ENCODE data around the gene SFXN5. TPM values are rescaled to one million over a fixed set of nuclear protein-coding genes. Genes with fewer than 3 reads are reported as not detected.

The SFXN5 gene
- total RNA-seq, 1 donor from 2014 or later: 13.3 TPM

GRCh38 chr2:72954376-72955227, 116.9 kb downstream of the SFXN5 start:
- intact Hi-C loops (cut with DNase I): no loop called here
- no peak for DNase-seq (ENCODE audit: low spot score)

DNA sequence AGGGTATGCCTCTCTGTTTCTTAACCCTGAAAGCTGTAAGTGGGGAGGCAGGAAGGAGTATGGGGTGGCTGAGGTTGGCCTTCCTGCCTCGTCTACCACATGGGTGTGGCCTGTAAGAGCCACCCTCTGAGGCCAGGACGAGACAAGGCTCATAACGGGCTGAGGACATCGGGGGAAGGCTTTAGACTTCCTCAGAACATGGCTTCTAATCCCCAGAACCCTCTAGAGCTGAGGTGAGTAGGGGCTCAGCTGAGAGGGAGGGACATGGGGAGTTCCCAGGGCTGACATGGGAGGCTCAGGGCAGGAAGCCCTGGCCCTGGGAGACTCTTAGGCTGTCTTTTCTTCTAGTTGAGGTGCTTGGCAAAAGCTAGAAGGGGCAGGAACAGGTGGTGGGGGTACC, 117.5 kb downstream of the SFXN5 start:
- intact Hi-C loops (cut with DNase I): no loop called here
- no peak for DNase-seq (ENCODE audit: low spot score)

DNA sequence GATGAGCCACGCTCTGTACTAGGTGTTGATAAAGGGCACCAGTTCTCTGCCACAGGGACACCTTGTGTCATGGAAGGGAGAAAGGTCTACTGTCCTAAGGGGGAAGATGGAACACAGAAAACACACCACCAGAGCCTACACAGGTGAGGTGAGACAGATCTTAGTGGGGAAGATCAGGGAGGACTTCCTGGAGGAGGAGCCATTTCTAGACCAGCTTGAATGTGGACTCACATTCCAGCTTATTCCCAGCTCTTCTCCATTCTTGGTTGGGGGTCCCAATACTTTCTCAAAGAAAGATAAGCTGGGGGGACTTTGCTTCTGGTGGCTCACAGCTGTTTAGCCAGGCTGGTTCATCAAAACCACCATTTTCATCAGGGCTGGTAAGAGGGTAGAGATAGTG, 118.0 kb downstream of the SFXN5 start:
- DNase-seq (ENCODE audit: low spot score): no peak
- intact Hi-C loops (cut with DNase I): no loop called here

GRCh38 chr2:72952961-72953360, 118.6 kb downstream of the SFXN5 start:
- intact Hi-C loops (cut with DNase I): no loop called here

GRCh38 chr2:72952110-72952823, 119.2 kb downstream of the SFXN5 start:
- DNase-seq (ENCODE audit: low spot score): no peak
- intact Hi-C loops (cut with DNase I): no loop called here

More at GRCh38 chr2:72952961-72953360, 118.6 kb downstream of the SFXN5 start:
- DNase-seq (ENCODE audit: low spot score): no peak

DNA sequence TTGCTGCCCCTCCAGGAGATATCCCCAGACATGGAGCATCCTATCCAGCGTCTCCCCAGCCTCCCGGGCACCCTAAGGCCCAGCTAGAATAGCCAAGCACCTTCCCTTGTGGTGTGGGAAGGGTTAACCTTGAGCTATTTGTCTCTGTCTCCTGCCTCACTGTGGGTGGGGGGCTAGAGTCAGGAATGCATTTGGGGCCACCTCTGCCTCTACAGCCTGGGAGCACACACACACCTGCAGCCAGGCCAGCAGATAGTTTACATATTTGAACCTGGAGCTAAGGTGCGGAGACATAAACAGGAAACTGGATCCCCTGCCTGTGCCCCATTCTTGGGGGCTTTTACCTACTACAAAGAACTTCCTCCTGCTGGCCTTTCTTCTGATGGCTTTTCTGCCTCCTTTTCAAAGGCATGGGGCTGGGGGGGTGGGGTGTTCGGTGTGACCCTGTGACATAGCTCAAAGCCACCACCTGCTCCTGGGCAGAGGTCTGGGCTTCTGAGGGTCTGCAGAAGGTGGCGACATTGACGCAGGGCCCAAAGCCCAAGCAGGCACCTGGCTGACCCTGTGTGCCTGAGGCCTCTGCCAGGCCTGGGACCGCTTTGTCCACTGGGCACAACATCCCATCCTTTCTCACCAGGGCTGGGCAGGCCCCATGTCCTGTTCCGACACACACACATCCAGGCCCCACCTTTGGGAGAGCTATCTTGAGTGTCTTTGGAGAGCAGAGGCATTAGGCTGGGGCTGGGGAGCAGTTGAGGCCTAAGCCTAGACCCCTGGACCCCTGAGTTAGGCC, 120.0 kb downstream of the SFXN5 start:
- intact Hi-C loops (cut with DNase I): no loop called here
- DNase-seq (ENCODE audit: low spot score): no peak

DNA sequence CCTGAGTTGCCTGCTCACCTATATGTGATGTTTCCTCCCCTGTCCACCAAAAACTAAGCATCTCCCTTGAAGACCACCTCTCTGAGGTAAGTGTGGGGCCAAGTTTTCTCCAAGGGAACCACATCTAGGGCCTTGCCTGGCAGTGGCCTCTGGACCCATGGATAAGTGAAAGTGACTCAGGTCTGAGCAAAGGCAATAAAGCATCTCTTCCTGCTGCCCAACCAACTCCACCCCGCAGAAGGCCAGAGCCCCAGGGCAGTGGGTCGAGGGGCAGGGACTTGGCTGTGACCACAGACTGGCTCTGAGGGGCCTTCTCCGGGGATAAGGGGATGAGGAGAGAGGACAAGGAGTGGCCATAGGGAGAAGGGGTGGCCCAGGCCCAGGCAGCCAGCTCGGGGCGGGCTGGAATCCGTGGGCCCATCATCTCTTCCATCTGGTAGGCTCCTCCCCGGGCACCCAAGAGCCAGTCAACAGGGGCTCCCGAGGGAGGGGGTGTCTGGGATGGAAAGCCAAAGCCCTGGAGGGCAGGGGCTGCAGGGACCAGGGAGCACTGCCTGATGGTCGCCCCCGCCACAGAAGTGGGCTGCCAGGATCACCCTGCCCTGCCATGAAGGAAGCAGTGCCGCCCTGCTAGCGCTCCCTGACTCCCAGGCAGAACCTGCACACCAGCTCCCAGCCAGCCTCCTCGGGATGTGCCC, 120.8 kb downstream of the SFXN5 start:
- DNase-seq (ENCODE audit: low spot score): no peak
- intact Hi-C loops (cut with DNase I): no loop called here

DNA sequence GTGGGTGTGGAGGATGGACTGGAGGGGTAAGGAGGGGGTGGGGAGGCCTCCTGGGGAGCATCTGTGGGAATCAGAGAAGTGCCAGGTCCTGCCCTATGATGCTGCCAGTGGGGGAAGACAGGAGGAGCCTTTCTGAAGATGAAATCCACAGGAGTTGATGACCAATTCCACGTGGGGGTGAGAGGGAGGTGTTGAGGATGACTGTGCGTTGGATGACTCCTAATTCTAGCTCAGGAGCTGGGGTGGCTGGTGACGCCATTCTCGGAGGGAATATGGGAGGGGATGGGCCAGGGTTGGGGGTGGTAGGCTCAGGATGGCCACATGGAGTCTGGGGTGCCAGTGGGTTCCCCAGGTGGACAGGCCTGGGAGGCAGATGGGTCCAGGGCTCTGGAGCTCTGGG, 121.9 kb downstream of the SFXN5 start:
- intact Hi-C loops (cut with DNase I): no loop called here
- DNase-seq (ENCODE audit: low spot score): no peak

- intact Hi-C loops (cut with DNase I): no loop called here
- no peak for DNase-seq (ENCODE audit: low spot score)
These were observed 122.5 kb downstream of the SFXN5 start for GRCh38 chr2:72949045-72949444.

- DNase-seq (ENCODE audit: low spot score): no peak
- intact Hi-C loops (cut with DNase I): no loop called here
These were observed 123.3 kb downstream of the SFXN5 start for GRCh38 chr2:72947952-72948830.

DNA sequence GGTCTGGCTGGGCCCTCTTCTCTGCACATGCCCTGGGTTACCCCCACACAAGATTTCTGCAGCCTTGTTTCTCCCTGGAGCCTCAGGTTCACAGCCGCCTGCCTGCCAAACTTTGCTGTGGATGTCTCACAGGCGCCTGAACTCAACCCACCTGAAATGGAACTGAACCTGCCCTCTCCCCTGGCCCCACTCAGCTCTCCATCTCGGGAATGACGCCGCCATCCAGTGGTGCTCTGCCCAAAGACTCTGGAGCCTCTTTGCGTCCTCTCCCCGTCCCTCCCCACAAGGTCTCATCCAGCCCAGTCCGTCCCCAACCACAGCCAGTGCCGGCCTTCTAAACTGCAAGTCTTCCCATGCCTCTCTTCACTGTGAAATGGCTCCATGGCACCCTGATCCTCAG, 125.0 kb downstream of the SFXN5 start:
- no peak for DNase-seq (ENCODE audit: low spot score)
- intact Hi-C loops (cut with DNase I): no loop called here

DNA sequence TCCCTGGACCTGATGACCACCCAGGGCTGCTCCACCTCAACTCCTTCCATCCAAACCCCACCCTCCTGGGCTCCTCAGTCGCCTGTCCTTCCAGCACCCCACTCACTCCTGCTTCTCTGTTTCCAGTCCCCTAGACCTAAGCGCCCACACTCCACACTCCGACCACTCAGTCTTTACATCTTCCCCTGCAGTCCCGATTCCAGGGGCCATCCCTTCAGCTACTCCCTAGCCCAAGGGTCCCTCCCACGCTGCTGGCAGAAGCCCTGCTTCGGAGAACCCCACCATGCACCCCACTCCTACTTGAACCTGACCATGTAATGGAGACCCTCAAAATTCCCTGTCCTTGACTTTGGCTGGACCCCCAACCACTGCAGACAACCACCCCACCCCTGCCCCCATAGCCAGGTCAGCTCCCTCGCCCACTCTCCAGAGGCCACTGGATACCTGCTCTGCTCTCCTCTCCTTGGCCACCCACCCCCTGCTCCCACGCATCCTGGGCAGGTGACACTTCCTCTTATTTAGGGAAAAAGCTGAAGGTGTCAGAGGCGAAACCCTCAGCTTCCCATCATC, 126.0 kb downstream of the SFXN5 start:
- intact Hi-C loops (cut with DNase I): no loop called here
- no peak for DNase-seq (ENCODE audit: low spot score)

DNA sequence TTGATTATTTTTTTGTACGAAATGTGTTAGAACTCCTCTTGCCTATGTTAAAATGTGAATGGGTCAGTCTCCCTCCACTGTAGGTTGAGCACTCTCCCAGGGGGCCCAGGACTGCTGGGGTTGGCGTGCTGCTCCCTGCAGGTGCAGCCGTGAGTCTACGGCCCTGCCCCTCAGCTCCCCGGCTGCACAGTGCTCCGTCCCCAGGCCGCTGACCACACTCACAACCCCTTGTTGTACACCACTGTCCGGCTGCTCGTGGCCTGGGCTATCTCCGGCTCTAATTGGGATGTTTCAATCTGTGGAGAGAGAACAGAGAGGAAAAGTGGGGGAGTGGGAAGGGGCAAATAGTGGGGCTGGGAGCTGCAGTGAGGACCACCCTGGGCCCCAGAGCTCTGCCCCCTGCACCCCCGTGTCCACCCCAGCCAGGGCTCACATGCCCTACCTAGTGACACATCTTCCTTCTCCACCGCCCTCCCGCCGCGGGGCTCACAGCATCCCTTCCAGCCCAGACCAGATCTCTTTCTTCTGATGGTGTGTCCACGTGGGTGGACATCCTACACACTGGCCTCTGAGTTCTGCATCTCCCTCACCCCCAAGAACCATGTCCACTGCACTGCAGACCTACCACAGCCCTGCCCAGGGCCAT, 126.6 kb downstream of the SFXN5 start:
- intact Hi-C loops (cut with DNase I): no loop called here
- DNase-seq (ENCODE audit: low spot score): no peak

DNA sequence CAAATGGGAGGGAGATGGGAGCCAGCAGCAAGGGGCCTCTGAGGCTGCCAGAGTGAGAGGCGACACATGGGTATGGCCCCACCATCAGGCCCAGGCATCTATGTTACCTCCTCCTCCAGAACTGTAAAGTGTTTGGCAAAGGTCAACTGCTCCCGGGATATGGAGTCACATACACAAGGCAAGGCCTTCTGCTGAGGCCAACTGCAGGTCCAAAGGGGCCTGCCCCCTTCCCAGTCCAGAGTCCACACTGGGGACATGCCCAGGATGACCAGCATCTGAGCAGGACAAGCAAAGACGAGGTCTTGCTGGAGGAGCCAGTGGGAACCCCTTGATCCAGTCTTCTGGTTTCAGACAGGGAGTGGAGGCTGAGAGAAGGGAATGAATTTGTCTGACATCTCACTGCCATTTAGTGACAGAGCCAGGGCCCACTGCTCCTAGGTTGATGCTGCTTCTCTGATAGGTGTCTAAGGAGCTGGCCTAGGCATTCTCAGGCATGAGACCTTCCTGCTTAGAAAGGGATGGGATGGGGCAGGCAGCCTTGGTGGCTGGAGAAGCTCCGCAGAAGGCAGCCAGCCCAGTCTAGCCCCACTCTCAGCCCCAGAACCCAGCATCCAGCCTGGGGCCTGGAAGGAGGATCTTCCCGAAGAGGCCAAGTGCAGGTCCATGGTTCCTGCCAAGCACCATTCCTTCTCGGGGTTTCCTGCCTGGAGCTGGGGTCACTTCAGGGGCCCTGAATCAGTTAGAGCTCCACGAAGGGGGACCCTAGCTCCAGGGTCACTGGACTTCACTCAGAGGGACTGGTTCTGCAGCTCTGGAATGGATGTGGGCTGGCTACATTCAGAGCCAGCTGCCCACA, 127.7 kb downstream of the SFXN5 start:
- DNase-seq (ENCODE audit: low spot score): no peak
- intact Hi-C loops (cut with DNase I): no loop called here

- DNase-seq (ENCODE audit: low spot score): no peak
These were observed 128.6 kb downstream of the SFXN5 start for GRCh38 chr2:72942881-72943418.

DNA sequence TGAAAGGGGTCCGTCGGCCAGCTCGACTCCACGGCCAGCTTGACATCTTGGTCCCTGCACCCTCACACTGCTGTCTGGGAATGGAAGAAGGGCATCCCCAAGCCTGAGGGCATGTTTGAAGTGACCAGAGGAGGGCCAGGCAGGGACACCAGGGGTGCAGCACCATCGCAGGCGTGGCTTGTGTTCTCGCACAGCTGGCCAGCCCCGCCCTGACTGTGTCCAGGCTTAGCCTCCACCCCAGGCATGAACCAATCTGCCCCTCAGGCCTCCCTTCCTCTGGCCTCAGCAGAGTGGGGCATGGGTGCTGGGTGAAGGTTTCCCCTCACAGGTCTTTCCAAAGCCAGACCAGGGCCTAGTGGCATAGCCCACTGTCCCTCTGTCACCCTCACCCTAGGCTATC, 129.2 kb downstream of the SFXN5 start:
- no peak for DNase-seq (ENCODE audit: low spot score)
- intact Hi-C loops (cut with DNase I): no loop called here

More at GRCh38 chr2:72942881-72943418, 128.6 kb downstream of the SFXN5 start:
- intact Hi-C loops (cut with DNase I): no loop called here

DNA sequence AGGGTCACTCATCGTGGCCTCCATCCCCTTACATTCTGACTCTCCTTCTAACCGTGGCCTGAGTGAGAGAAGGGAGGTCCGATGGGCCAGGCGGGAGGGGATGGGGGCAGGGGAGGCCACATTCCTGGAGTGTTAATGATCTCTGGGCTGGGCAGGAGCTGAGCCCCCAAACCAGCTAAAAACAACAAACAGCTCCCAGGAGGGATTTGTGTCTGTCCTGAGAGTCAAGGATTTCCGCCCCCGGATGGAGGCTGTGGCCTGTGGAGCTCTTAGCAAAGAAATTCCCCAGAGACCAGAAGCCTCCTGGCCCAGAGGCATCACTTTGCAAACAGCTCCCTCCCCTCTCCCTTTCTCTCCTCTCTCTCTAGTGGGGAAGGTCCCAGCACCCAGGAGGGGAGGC, 130.7 kb downstream of the SFXN5 start:
- no peak for DNase-seq (ENCODE audit: low spot score)
- intact Hi-C loops (cut with DNase I): no loop called here

All from cardiac septum (tissue), 1 donor.